Liver (tissue), 3 donors: ENCODE measurements around the gene CES1.
"Not testable (repeated sequence)": the region's sequence is repeated elsewhere in the genome, so short reads cannot be mapped to it uniquely, and the experiment has no call there.

Experiments
- ATF3 ChIP-seq: IDR thresholded peaks from 2 replicates; pipeline ENCODE4 v1.6.1; 2016; ENCODE audit warnings: antibody characterized with exemption
- CTCF ChIP-seq: fragments of 150-350 bp; IDR thresholded peaks from 2 replicates; pipeline ENCODE4 v1.5.1; 2017; ENCODE audit warnings: improper control_type of control experiment, low read depth, low read length; ENCODE audit not compliant: missing input control
- EGR1 ChIP-seq, 2 donors: IDR thresholded peaks; 2 replicates each; pipeline ENCODE4 v1.6.1; 2016 to 2018; ENCODE audit warnings: antibody characterized with exemption in 2 of 2, low read depth in 2 of 2
- FOXA1 ChIP-seq: IDR thresholded peaks from 2 replicates; pipeline ENCODE4 v1.6.1; 2016; ENCODE audit warnings: antibody characterized with exemption
- FOXA2 ChIP-seq: IDR thresholded peaks from 2 replicates; pipeline ENCODE4 v1.6.1; 2016; ENCODE audit warnings: antibody characterized with exemption
- GABPA ChIP-seq, 2 donors: IDR thresholded peaks in 1 of 2; conservative IDR thresholded peaks in 1 of 2; 2 replicates each; pipeline ENCODE4 v1.6.1; 2016; ENCODE audit warnings: antibody characterized with exemption in 2 of 2, mild to moderate bottlenecking in 1 of 2, moderate library complexity in 1 of 2
- JUND ChIP-seq, 2 donors: IDR thresholded peaks; 2 replicates each; pipeline ENCODE4 v1.6.1; 2016; ENCODE audit warnings: antibody characterized with exemption in 2 of 2
- NR2F2 ChIP-seq: IDR thresholded peaks from 2 replicates; pipeline ENCODE4 v1.6.1; 2016; ENCODE audit warnings: antibody characterized with exemption
- RAD21 ChIP-seq, 2 donors: IDR thresholded peaks; 2 replicates each; pipeline ENCODE4 v1.6.1; 2016; ENCODE audit warnings: antibody characterized with exemption in 2 of 2, mild to moderate bottlenecking in 2 of 2
- RXRA ChIP-seq, 2 donors: IDR thresholded peaks; 2 replicates each; pipeline ENCODE4 v1.6.1; 2017 to 2018; ENCODE audit warnings: antibody characterized with exemption in 2 of 2, mild to moderate bottlenecking in 1 of 2
- TAF1 ChIP-seq: conservative IDR thresholded peaks from 2 replicates; pipeline ENCODE4 v1.6.1; 2016; ENCODE audit warnings: antibody characterized with exemption, mild to moderate bottlenecking
- YY1 ChIP-seq: IDR thresholded peaks from 2 replicates; pipeline ENCODE4 v1.6.1; 2016; ENCODE audit warnings: antibody characterized with exemption, mild to moderate bottlenecking
- ZBTB33 ChIP-seq: IDR thresholded peaks from 2 replicates; pipeline ENCODE4 v1.6.1; 2016; ENCODE audit warnings: antibody characterized with exemption
- donor health status: healthy.
- donor health status: healthy.

DNA sequence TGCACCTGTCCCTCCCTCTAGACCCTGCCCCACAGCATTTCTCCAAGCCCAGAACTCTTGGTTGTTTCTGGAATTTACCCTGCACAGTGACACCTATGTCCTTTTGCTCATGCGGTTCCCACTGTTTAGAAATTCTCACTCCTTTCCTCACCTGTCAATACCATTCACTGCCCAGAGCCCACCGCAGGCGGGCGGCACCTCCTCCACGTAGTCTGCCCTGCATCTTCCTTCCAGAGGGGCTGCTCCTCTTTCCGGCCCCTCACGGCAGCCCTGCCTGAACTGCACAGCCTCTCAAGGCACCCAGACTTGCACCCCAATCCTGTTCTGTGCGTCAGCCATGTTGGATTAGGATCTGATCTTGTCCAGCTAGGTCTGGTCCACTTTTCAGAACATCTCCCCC lies 51.4 kb downstream of the CES1 start:
- not testable (repeated sequence) for TF ChIP-seq CTCF; ZBTB33; FOXA1; GABPA (IDR thresholded peaks at IDR 0.05 in 1 of 2, conservative IDR thresholded peaks at IDR 0.05 in 1 of 2); TAF1; RAD21 (IDR thresholded peaks at IDR 0.05); JUND (IDR thresholded peaks at IDR 0.05); YY1; ATF3; NR2F2; FOXA2; RXRA (IDR thresholded peaks at IDR 0.05); EGR1 (IDR thresholded peaks at IDR 0.05; ENCODE audit: low read depth in 2 of 2)
